A549 (cell line): ENCODE data around the gene HK1. TPM values are rescaled to one million over a fixed set of nuclear protein-coding genes. Genes with fewer than 3 reads are reported as not detected.
"Not testable (repeated sequence)": the region's sequence is repeated elsewhere in the genome, so short reads cannot be mapped to it uniquely, and the experiment has no call there.

Source experiments
- ATAC-seq, 2 experiments: fragments of 200-7000 bp in 1 of 2; fragments of >200 bp in 1 of 2; cut with Nextera tagmentation in 1 of 2; cut with Tn5 transposase in 1 of 2; 3 replicates each; pipeline versions ENCODE4 v1.8.0 to v1.9.1; 2018 to 2020; ENCODE audit warnings: mild to moderate bottlenecking in 1 of 2, moderate library complexity in 1 of 2
- CTCF ChIA-PET: fragments of 300-600 bp; sonication (Branson Sonifier 250); formaldehyde crosslinking; extraction: SDS; loops from one replicate; lab custom pipeline; 2021; ENCODE audit warnings: antibody characterized with exemption, inconsistent platforms; lab: Yijun Ruan, JAX
- POLR2A ChIA-PET: fragments of 350-600 bp; formaldehyde crosslinking; extraction: SDS; loops from one replicate; lab custom pipeline; 2021; ENCODE audit warnings: antibody characterized with exemption, inconsistent platforms; lab: Yijun Ruan, JAX
- DNase-seq, 2 experiments: peaks; one replicate each; pipeline versions ENCODE4 v3.0.0 to v3.0.0-alpha.2; 2011 to 2016; ENCODE audit warnings: low read depth in 1 of 2, low spot score in 1 of 2
- FAIRE-seq: peaks from 2 replicates; lab custom pipeline; 2011; peaks lifted over from hg19 to GRCh38; lab: Jason Lieb, UNC
- H3K27ac ChIP-seq, 2 experiments: fragments of >200 bp; sonication (Bioruptor Twin); formaldehyde crosslinking; 3 replicates each; pipeline ENCODE4 v1.5.1; 2016 to 2017
- H3K4me1 ChIP-seq: fragments of >200 bp; sonication (Bioruptor Twin); formaldehyde crosslinking; 3 replicates; pipeline ENCODE4 v1.6.1; 2016
- H3K4me2 ChIP-seq: fragments of >200 bp; sonication (Bioruptor Twin); formaldehyde crosslinking; 3 replicates; pipeline ENCODE4 v1.6.1; 2016
- H3K4me3 ChIP-seq: fragments of >200 bp; sonication (Bioruptor Twin); formaldehyde crosslinking; 3 replicates; pipeline ENCODE4 v1.5.1; 2016
- H3K9me3 ChIP-seq: fragments of >200 bp; sonication (Bioruptor Twin); formaldehyde crosslinking; 3 replicates; pipeline ENCODE4 v1.6.1; 2016
- CBX2 ChIP-seq: fragments of 200-600 bp; sonication (generic); IDR thresholded peaks from 2 replicates; pipeline ENCODE4 v1.6.1; 2016; ENCODE audit warnings: low read depth, mild to moderate bottlenecking, borderline replicate concordance
- CEBPB ChIP-seq, 2 experiments: fragments of >200 bp in 1 of 2; sonication (Bioruptor Twin) in 1 of 2; formaldehyde crosslinking in 1 of 2; IDR thresholded peaks; 2 replicates each; pipeline ENCODE4 v1.6.1; 2012 to 2016
- CHD4 ChIP-seq: fragments of 200-600 bp; sonication (generic); IDR thresholded peaks from 2 replicates; pipeline ENCODE4 v1.6.1; 2016; ENCODE audit warnings: antibody characterized with exemption, mild to moderate bottlenecking, borderline replicate concordance
- EHF ChIP-seq: fragments of 250-450 bp; sonication (Bioruptor Pico); IDR thresholded peaks from 2 replicates; pipeline ENCODE4 v1.5.0; 2020; ENCODE audit warnings: mild to moderate bottlenecking
- FOSB ChIP-seq: fragments of 250-450 bp; sonication (Bioruptor Pico); IDR thresholded peaks from 2 replicates; pipeline ENCODE4 v1.5.0; 2020; ENCODE audit warnings: mild to moderate bottlenecking, moderate library complexity
- FOXS1 ChIP-seq: fragments of 250-450 bp; sonication (Bioruptor Pico); IDR thresholded peaks from 2 replicates; pipeline ENCODE4 v1.5.0; 2020; ENCODE audit warnings: mild to moderate bottlenecking, moderate library complexity
- GATA3 ChIP-seq: IDR thresholded peaks from 2 replicates; pipeline ENCODE4 v1.6.1; 2012; ENCODE audit warnings: borderline replicate concordance
- KDM1A ChIP-seq: fragments of 200-600 bp; sonication (generic); IDR thresholded peaks from 2 replicates; pipeline ENCODE4 v1.6.1; 2016; ENCODE audit warnings: low read depth, mild to moderate bottlenecking
- MAFK ChIP-seq: fragments of 450-650 bp; IDR thresholded peaks from 2 replicates; pipeline ENCODE4 v1.6.1; 2014; ENCODE audit not compliant: partially characterized antibody
- MYC ChIP-seq: IDR thresholded peaks from 2 replicates; pipeline ENCODE4 v1.6.1; 2012; ENCODE audit warnings: mild to moderate bottlenecking, inconsistent platforms, low read length, improper control_type of control experiment, borderline replicate concordance
- POLR2A ChIP-seq: IDR thresholded peaks from 2 replicates; pipeline ENCODE4 v1.6.1; 2012; ENCODE audit warnings: mild to moderate bottlenecking, low read length
- RARB ChIP-seq: fragments of 250-450 bp; sonication (Bioruptor Pico); IDR thresholded peaks from 2 replicates; pipeline ENCODE4 v1.8.0; 2021; ENCODE audit warnings: mild to moderate bottlenecking, moderate library complexity
- RCOR1 ChIP-seq: fragments of 150-350 bp; IDR thresholded peaks from 2 replicates; pipeline ENCODE4 v1.6.1; 2014; ENCODE audit warnings: antibody characterized with exemption, low read length, low read depth
- RNF2 ChIP-seq: fragments of 200-600 bp; sonication (generic); IDR thresholded peaks from 2 replicates; pipeline ENCODE4 v1.6.1; 2016; ENCODE audit warnings: low read depth, mild to moderate bottlenecking, antibody characterized with exemption, moderate library complexity, borderline replicate concordance
- SMC3 ChIP-seq: fragments of >200 bp; sonication (Bioruptor Twin); formaldehyde crosslinking; IDR thresholded peaks from 3 replicates; pipeline ENCODE4 v1.6.1; 2018; ENCODE audit warnings: inconsistent platforms
- SREBF2 ChIP-seq: fragments of 450-650 bp; IDR thresholded peaks from 2 replicates; pipeline ENCODE4 v1.6.1; 2014; ENCODE audit warnings: mild to moderate bottlenecking, moderate library complexity
- ZNF302 ChIP-seq: fragments of 250-450 bp; sonication (Bioruptor Pico); IDR thresholded peaks from 2 replicates; pipeline ENCODE4 v1.9.0; 2021; ENCODE audit warnings: inconsistent platforms, mild to moderate bottlenecking, moderate library complexity
- WGBS: methylation state at CpG from one replicate; pipeline ENCODE4 v1.1.6; 2017; ENCODE audit errors: missing lambda C conversion rate; 5-methylcytosine and 5-hydroxymethylcytosine counted together
- polyA plus RNA-seq, 4 experiments: library from polyadenylated mRNA; depleted of rRNA in 3 of 4; stranded (reverse); fragments of >200 nt; fragmentation: RNase III in 1 of 4; extraction: RNeasy Plus Mini Kit Qiagen cat#74134 plus additional on column Dnase treatment in 1 of 4; gene quantifications; 2 replicates in 3 of 4; 3 replicates in 1 of 4; pipeline ENCODE4 v1.2.3, GENCODE V29; 2011 to 2017
- TF ChIP-seq, protein P1 (sequence below): fragments of 450-650 bp; IDR thresholded peaks from 2 replicates; pipeline ENCODE4 v1.6.1; 2014; ENCODE audit warnings: antibody characterized with exemption
- TF ChIP-seq, protein P2 (sequence below): IDR thresholded peaks from 2 replicates; pipeline ENCODE4 v1.6.1; 2012
- TF ChIP-seq, protein P3 (sequence below): IDR thresholded peaks from 2 replicates; pipeline ENCODE4 v1.6.1; 2012; ENCODE audit warnings: low read depth, borderline replicate concordance

Gene HK1
- polyA plus RNA-seq, 2 of the 4 experiments (the other 2 are of a cell fraction), result 17.3 to 58.9 TPM

- H3K27ac ChIP-seq, result no peak overlapping the region
- H3K4me2 ChIP-seq, result no peak overlapping the region
- H3K4me1 ChIP-seq, result peaks cover 14% of the 10 kb centered on the region
- peak in 1 of 2 experiments; percentile 69; a peak in 3 of 6 replicates for ATAC-seq
- 83% methylated on average over 3 of the region's 3 CpGs for WGBS
- no peak overlapping the region for H3K4me3 ChIP-seq
- no peaks in the 10 kb centered on the region for H3K9me3 ChIP-seq
- CTCF ChIA-PET, result interaction anchor here (0.6 to 1.5 kb wide), 5 partner anchors 43 to 75 kb away, joined by 3 to 4 read pairs (median 3); no protein-coding TSS in a partner anchor
- DNase-seq, result no peak
- TF ChIP-seq GATA3, result no peak
- no peak for TF ChIP-seq CEBPB (IDR thresholded peaks at IDR 0.05)
- TF ChIP-seq, protein P1, sequence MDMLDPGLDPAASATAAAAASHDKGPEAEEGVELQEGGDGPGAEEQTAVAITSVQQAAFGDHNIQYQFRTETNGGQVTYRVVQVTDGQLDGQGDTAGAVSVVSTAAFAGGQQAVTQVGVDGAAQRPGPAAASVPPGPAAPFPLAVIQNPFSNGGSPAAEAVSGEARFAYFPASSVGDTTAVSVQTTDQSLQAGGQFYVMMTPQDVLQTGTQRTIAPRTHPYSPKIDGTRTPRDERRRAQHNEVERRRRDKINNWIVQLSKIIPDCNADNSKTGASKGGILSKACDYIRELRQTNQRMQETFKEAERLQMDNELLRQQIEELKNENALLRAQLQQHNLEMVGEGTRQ, result no peak
- TF ChIP-seq, protein P2, sequence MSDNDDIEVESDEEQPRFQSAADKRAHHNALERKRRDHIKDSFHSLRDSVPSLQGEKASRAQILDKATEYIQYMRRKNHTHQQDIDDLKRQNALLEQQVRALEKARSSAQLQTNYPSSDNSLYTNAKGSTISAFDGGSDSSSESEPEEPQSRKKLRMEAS, result no peak
- no peak for TF ChIP-seq SMC3
- no peak for TF ChIP-seq POLR2A
- no peak for TF ChIP-seq RNF2
- no peak for TF ChIP-seq FOSB (CRISPR knock-in tag)
- TF ChIP-seq, all 56 proteins: peak for 0
- no peak for FAIRE-seq
- POLR2A ChIA-PET, result no interaction called here
These were observed 54.9 kb downstream of the HK1 start for GRCh38 chr10:69333205-69333604.

DNA sequence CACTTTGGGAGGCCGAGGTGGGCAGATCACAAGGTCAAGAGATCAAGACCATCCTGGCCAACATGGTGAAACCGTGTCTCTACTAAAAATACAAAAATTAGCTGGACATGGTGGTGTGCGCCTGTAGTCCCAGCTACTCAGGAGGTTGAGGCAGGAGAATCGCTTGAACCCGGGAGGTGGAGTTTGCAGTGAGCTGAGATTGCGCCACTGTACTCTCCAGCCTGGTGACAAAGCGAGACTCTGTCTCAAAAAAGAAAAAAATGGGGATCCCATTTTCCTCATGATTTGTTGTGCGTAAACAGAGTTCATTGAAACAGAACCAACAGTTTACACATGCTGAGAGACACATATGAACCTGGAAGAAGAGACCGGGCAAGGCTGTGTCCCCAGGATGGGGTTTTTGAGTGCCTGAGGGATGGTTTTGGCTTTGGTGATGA lies 55.6 kb downstream of the HK1 start:
- H3K9me3 ChIP-seq, H3K27ac ChIP-seq, H3K4me3 ChIP-seq, H3K4me2 ChIP-seq, POLR2A ChIA-PET, DNase-seq, FAIRE-seq, ATAC-seq: not testable (repeated sequence)
- CTCF ChIA-PET, result interaction anchor here (1.4 kb wide), 1 partner anchor 74 kb away, joined by 3 read pairs; no protein-coding TSS in a partner anchor
- peaks cover 20% of the 10 kb centered on the region for H3K4me1 ChIP-seq
- 94% methylated on average over 9 of the region's 9 CpGs for whole genome bisulfite sequencing

- WGBS, result 91% methylated on average over 19 of the region's 19 CpGs
- Histone ChIP-seq H3K9me3 (no peaks in the 10 kb centered on the region), H3K4me3 (no peak overlapping the region), H3K4me2 (no peak overlapping the region), H3K27ac (no peak overlapping the region), H3K4me1 (peaks cover 26% of the 10 kb centered on the region)
- no peak for FAIRE-seq
- no peak for DNase-seq
- ATAC-seq, result peak in 1 of 2 experiments; percentile 12; a peak in 2 of 6 replicates
- TF ChIP-seq KDM1A (no peak), POLR2A (0 out of 2 replicates have a peak, but pooled peaks have one; percentile 6)
- CTCF ChIA-PET, result no interaction called here
- POLR2A ChIA-PET, result no interaction called here
These were observed 56.2 kb downstream of the HK1 start for GRCh38 chr10:69334302-69335062.

DNA sequence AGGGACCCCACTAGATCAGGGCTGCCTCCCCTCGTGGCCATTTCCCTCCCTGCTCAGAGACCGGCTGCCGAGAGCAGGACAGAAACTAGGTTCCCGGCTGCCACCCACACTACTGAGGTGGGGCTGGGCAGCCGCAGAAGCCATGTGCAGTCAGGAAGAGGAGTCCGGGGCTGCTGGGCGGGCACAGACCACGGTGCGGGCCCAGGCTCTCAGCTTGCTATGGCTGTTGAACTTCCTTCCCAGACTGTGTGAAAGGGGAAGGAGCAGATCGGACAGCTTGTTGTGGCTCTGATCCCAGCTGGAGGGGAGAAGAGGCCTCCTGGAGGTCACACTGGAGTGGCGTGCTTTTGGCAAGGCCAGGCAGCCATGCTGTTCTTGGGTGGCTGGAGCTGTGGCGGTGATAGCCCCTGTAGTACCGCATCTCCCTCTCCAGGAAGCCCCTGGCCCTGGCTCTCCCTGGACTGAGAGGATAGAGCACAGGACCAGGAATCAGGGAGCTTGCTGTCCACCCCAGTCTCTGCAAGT lies 56.8 kb downstream of the HK1 start:
- FAIRE-seq, result no peak
- WGBS, result 98% methylated on average over 13 of the region's 13 CpGs
- H3K4me1 ChIP-seq, result peaks cover 27% of the 10 kb centered on the region
- TF ChIP-seq RARB (CRISPR knock-in tag) (no peak), MAFK (no peak), CHD4 (no peak), FOXS1 (CRISPR knock-in tag) (no peak), MYC (no peak), SREBF2 (no peak), ZNF302 (no peak), SMC3 (no peak), RCOR1 (no peak), EHF (CRISPR knock-in tag) (no peak), CBX2 (no peak)
- TF ChIP-seq, protein P3, sequence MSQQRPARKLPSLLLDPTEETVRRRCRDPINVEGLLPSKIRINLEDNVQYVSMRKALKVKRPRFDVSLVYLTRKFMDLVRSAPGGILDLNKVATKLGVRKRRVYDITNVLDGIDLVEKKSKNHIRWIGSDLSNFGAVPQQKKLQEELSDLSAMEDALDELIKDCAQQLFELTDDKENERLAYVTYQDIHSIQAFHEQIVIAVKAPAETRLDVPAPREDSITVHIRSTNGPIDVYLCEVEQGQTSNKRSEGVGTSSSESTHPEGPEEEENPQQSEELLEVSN, result no peak
- TF ChIP-seq, all 56 proteins: peak for 0
- Histone ChIP-seq H3K4me3 (no peak overlapping the region), H3K9me3 (no peaks in the 10 kb centered on the region), H3K27ac (no peak overlapping the region), H3K4me2 (no peak overlapping the region)
- POLR2A ChIA-PET, result no interaction called here
- ATAC-seq (no peak), DNase-seq (no peak)
- CTCF ChIA-PET, result no interaction called here
